Activated B cell treated with CpG ODN at 0.5 μM for 24 hours (primary cell): ENCODE data around the gene TNNC1. TPM values are rescaled to one million over a fixed set of nuclear protein-coding genes. Genes with fewer than 3 reads are reported as not detected.

ENCODE experiments used
- ATAC-seq: fragments of 200-7000 bp; cut with Tn5 transposase; one replicate; pipeline ENCODE4 v1.10.0; 2021; ENCODE audit warnings: low read depth, mild to moderate bottlenecking, moderate library complexity
- CTCF ChIA-PET: fragments of 350-600 bp; sonication (Branson Sonifier 250); formaldehyde crosslinking; loops from one replicate; lab custom pipeline; 2021; ENCODE audit warnings: antibody characterized with exemption; lab: Charles Lee
- POLR2A ChIA-PET: fragments of 350-600 bp; sonication (Branson Sonifier 250); formaldehyde crosslinking; loops from one replicate; lab custom pipeline; 2021; ENCODE audit warnings: antibody characterized with exemption; lab: Charles Lee
- DNase-seq: peaks from one replicate; pipeline ENCODE4 v3.0.0; 2022
- H3K27ac Mint-ChIP-seq: one replicate; pipeline ENCODE4 v1.8.0; 2020; ENCODE audit warnings: mixed read lengths
- H3K27me3 Mint-ChIP-seq: one replicate; pipeline ENCODE4 v1.8.0; 2021; ENCODE audit warnings: mixed read lengths
- H3K36me3 Mint-ChIP-seq: one replicate; pipeline ENCODE4 v1.8.0; 2021; ENCODE audit warnings: low read depth, mixed read lengths
- H3K4me1 Mint-ChIP-seq: one replicate; pipeline ENCODE4 v1.8.0; 2021; ENCODE audit warnings: mixed read lengths
- H3K4me3 Mint-ChIP-seq: one replicate; pipeline ENCODE4 v1.8.0; 2020; ENCODE audit warnings: mild to moderate bottlenecking, mixed read lengths
- H3K9me3 Mint-ChIP-seq: one replicate; pipeline ENCODE4 v1.8.0; 2020; ENCODE audit warnings: mixed read lengths
- CTCF ChIP-seq: fragments of 200-600 bp; IDR thresholded peaks from one replicate; pipeline ENCODE4 v1.8.0; 2022; ENCODE audit warnings: antibody characterized with exemption, mild to moderate bottlenecking
- intact Hi-C: fragments of 100-400 bp; cut with micrococcal nuclease; formaldehyde crosslinking; loops from one replicate; pipeline ENCODE4 v1.15.1; 2024
- total RNA-seq: library from RNA; stranded (reverse); gene quantifications from 2 replicates; pipeline ENCODE4 v1.2.3, GENCODE V29; 2022

The TNNC1 gene
- total RNA-seq, 1 donor from 2014 or later = not detected

GRCh38 chr3:52441772-52442332 lies 12.0 kb downstream of the TNNC1 start:
- no peak overlapping the region for H3K4me3 Mint-ChIP-seq
- ChIA-PET CTCF (no interaction called here), POLR2A (no interaction called here)
- H3K27ac Mint-ChIP-seq = no peak overlapping the region
- H3K9me3 Mint-ChIP-seq = no peaks in the 10 kb centered on the region
- TF ChIP-seq CTCF = no peak
- DNase-seq (no peak), ATAC-seq (no peak)
- H3K4me1 Mint-ChIP-seq = peaks cover 5% of the 10 kb centered on the region
- intact Hi-C loops = no loop called here
- H3K27me3 Mint-ChIP-seq = peaks cover 3% of the 10 kb centered on the region
- no peaks in the 10 kb centered on the region for H3K36me3 Mint-ChIP-seq

- Mint-ChIP-seq H3K27ac (no peak overlapping the region), H3K4me3 (no peak overlapping the region), H3K9me3 (no peaks in the 10 kb centered on the region), H3K36me3 (no peaks in the 10 kb centered on the region), H3K27me3 (peaks cover 3% of the 10 kb centered on the region), H3K4me1 (peaks cover 5% of the 10 kb centered on the region)
- CTCF ChIA-PET = no interaction called here
- intact Hi-C loops = no loop called here
- no peak for ATAC-seq
- DNase-seq = no peak
- POLR2A ChIA-PET = interaction anchor here (1.0 kb wide), 1 partner anchor 29 kb away, joined by 3 read pairs; no protein-coding TSS in a partner anchor
- TF ChIP-seq CTCF = no peak
These were observed 12.6 kb downstream of the TNNC1 start for GRCh38 chr3:52441091-52441771.

GRCh38 chr3:52440671-52441070 lies 13.2 kb downstream of the TNNC1 start:
- POLR2A ChIA-PET = interaction anchor here (1.0 kb wide), 1 partner anchor 28 kb away, joined by 3 read pairs; no protein-coding TSS in a partner anchor
- H3K4me1 Mint-ChIP-seq = peaks cover 5% of the 10 kb centered on the region

GRCh38 chr3:52440249-52440551 lies 13.6 kb downstream of the TNNC1 start:
- no peaks in the 10 kb centered on the region for H3K9me3 Mint-ChIP-seq
- ChIA-PET POLR2A (interaction anchor here (1.0 kb wide), 1 partner anchor 28 kb away, joined by 3 read pairs; no protein-coding TSS in a partner anchor), CTCF (no interaction called here)
- H3K4me3 Mint-ChIP-seq = no peak overlapping the region
- H3K4me1 Mint-ChIP-seq = peaks cover 5% of the 10 kb centered on the region
- TF ChIP-seq CTCF = no peak
- intact Hi-C loops = no loop called here
- peaks cover 3% of the 10 kb centered on the region for H3K27me3 Mint-ChIP-seq
- no peak for DNase-seq
- no peaks in the 10 kb centered on the region for H3K36me3 Mint-ChIP-seq
- H3K27ac Mint-ChIP-seq = no peak overlapping the region
- no peak for ATAC-seq

More at GRCh38 chr3:52440671-52441070, 13.2 kb downstream of the TNNC1 start:
- no peaks in the 10 kb centered on the region for H3K36me3 Mint-ChIP-seq
- ATAC-seq = no peak
- H3K9me3 Mint-ChIP-seq = no peaks in the 10 kb centered on the region
- CTCF ChIA-PET = no interaction called here
- peaks cover 3% of the 10 kb centered on the region for H3K27me3 Mint-ChIP-seq
- no peak for TF ChIP-seq CTCF
- no peak for DNase-seq
- intact Hi-C loops = no loop called here
- no peak overlapping the region for H3K27ac Mint-ChIP-seq
- H3K4me3 Mint-ChIP-seq = no peak overlapping the region

- intact Hi-C loops = no loop called here
- CTCF ChIA-PET = no interaction called here
- Mint-ChIP-seq H3K4me3 (no peak overlapping the region), H3K27ac (no peak overlapping the region), H3K36me3 (no peaks in the 10 kb centered on the region), H3K9me3 (no peaks in the 10 kb centered on the region), H3K27me3 (peaks cover 3% of the 10 kb centered on the region), H3K4me1 (peaks cover 2% of the 10 kb centered on the region)
- POLR2A ChIA-PET = no interaction called here
- no peak for DNase-seq
- no peak for ATAC-seq
- no peak for TF ChIP-seq CTCF
These were observed 14.2 kb downstream of the TNNC1 start for GRCh38 chr3:52439426-52440248.
